Left forelimb (tissue), 1 donor: Measurements from ENCODE around the gene ENTPD1.
"Not testable (repeated sequence)": the region's sequence is repeated elsewhere in the genome, so short reads cannot be mapped to it uniquely, and the experiment has no call there.

ENCODE experiments used
- DNase-seq: peaks from one replicate; pipeline ENCODE4 v3.0.0-alpha.2; 2018; ENCODE audit warnings: low spot score

Gene ENTPD1

GRCh38 chr10:95756041-95756761, at the start of gene ENTPD1:
Gene ENTPD1 (plus strand): TSS chr10:95756163. CDS start chr10:95756240, 77 bp downstream.
- DNase-seq = no peak

GRCh38 chr10:95706573-95706972, 49.4 kb upstream of the ENTPD1 start:
- no peak for DNase-seq

GRCh38 chr10:95706990-95707389, 49.0 kb upstream of the ENTPD1 start:
- DNase-seq = no peak

GRCh38 chr10:95711492-95711891, 44.5 kb upstream of the ENTPD1 start:
- DNase-seq = no peak

GRCh38 chr10:95716466-95716865, 39.5 kb upstream of the ENTPD1 start:
- no peak for DNase-seq

GRCh38 chr10:95716866-95717265, 39.1 kb upstream of the ENTPD1 start:
- DNase-seq = no peak

GRCh38 chr10:95720745-95721144, 35.2 kb upstream of the ENTPD1 start:
- DNase-seq = not testable (repeated sequence)

GRCh38 chr10:95722496-95722895, 33.5 kb upstream of the ENTPD1 start:
- not testable (repeated sequence) for DNase-seq

- DNase-seq = no peak
These were observed 27.4 kb upstream of the ENTPD1 start for GRCh38 chr10:95728526-95728925.

- no peak for DNase-seq
These were observed 26.5 kb upstream of the ENTPD1 start for GRCh38 chr10:95729323-95730055.

GRCh38 chr10:95730233-95730632, 25.7 kb upstream of the ENTPD1 start:
- DNase-seq = no peak

GRCh38 chr10:95732907-95733306, 23.1 kb upstream of the ENTPD1 start:
- DNase-seq = not testable (repeated sequence)

GRCh38 chr10:95739056-95739455, 16.9 kb upstream of the ENTPD1 start:
- no peak for DNase-seq

GRCh38 chr10:95741807-95742467, 14.0 kb upstream of the ENTPD1 start:
- DNase-seq = no peak

GRCh38 chr10:95742485-95742884, 13.5 kb upstream of the ENTPD1 start:
- DNase-seq = no peak

- no peak for DNase-seq
These were observed 12.9 kb upstream of the ENTPD1 start for GRCh38 chr10:95742962-95743535.

- DNase-seq = no peak
These were observed 10.5 kb upstream of the ENTPD1 start for GRCh38 chr10:95745501-95745900.

GRCh38 chr10:95748349-95748748, 7.6 kb upstream of the ENTPD1 start:
- DNase-seq = no peak

GRCh38 chr10:95755511-95756004, 405 bp upstream of the ENTPD1 start:
- DNase-seq = no peak

GRCh38 chr10:95756809-95757684, 1.1 kb downstream of the ENTPD1 start:
- DNase-seq = no peak

- DNase-seq = no peak
These were observed 2.5 kb downstream of the ENTPD1 start for GRCh38 chr10:95758351-95759025.
